Motor neuron (in vitro differentiated cells): Measurements from ENCODE around the gene CST7. TPM values are rescaled to one million over a fixed set of nuclear protein-coding genes. Genes with fewer than 3 reads are reported as not detected.
"Not testable (repeated sequence)": the region's sequence is repeated elsewhere in the genome, so short reads cannot be mapped to it uniquely, and the experiment has no call there.

ENCODE experiments used
- ATAC-seq, 8 experiments: fragments of 200-7000 bp; cut with Tn5 transposase; replicated peaks in 6 of 8; 2 replicates each; pipeline ENCODE4 v1.8.0; 2021; ENCODE audit warnings: mild to moderate bottlenecking in 8 of 8, moderate library complexity in 8 of 8
- H3K27ac ChIP-seq, 2 donors: fragments of 250-450 bp; sonication (Bioruptor Pico); 2 replicates each; pipeline ENCODE4 v1.9.0; 2021; ENCODE audit warnings: antibody characterized with exemption in 2 of 2, mild to moderate bottlenecking in 2 of 2, moderate library complexity in 1 of 2
- H3K4me1 ChIP-seq, 2 donors: fragments of 250-450 bp; sonication (Bioruptor Pico); replicated peaks in 1 of 2; 2 replicates each; pipeline ENCODE4 v1.6.1; 2021; ENCODE audit warnings: antibody characterized with exemption in 2 of 2, mild to moderate bottlenecking in 2 of 2, moderate library complexity in 1 of 2
- H3K4me3 ChIP-seq, 5 donors: fragments of 250-450 bp; sonication (Bioruptor Pico); 2 replicates each; pipeline ENCODE4 v1.9.0; 2021; ENCODE audit warnings: antibody characterized with exemption in 5 of 5, mild to moderate bottlenecking in 5 of 5, moderate library complexity in 4 of 5
- WGBS, 10 experiments: fragments of 450-650 bp; shearing (Covaris generic); methylation state at CpG; one replicate each; pipeline ENCODE4 v1.0.0; 2022; 5-methylcytosine and 5-hydroxymethylcytosine counted together
- in situ Hi-C, 9 experiments: fragments of 400-800 bp; cut with MboI; loops; one replicate each; pipeline ENCODE4 v1.15.0; 2021; ENCODE audit warnings: low sequenced_read_pairs in 9 of 9, low pct_unique_long_range_greater_than_20kb in 2 of 9; ENCODE audit not compliant: unreplicated experiment in 9 of 9
- total RNA-seq, 8 experiments: library from RNA; unstranded; fragments of 300-600 nt; gene quantifications; 2 replicates each; pipeline versions ENCODE4 v1.2.3 to v1.2.4, GENCODE V29; 2022

The CST7 gene
- total RNA-seq, 8 experiments from 2014 or later = not detected

DNA sequence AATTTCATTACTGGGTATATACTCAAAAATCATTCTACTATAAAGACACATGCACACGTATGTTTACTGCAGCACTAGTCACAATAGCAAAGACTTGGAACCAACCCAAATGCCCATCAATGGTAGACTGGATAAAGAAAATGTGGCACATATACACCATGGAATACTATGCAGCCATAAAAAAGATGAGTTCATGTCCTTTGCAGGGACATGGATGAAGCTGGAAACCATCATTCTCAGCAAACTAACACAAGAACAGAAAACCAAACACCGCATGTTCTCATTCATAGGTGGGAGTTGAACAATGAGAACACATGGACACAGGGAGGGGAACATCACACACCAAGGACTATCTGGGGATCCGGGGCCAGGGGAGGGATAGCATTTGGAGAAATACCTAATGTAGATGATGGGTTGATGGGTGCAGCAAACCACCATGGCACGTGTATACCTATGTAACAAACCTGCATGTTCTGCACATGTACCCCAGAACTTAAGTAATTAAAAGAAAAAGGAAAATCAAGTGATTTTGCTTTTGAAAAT is 602 bp upstream of the CST7 start:
- H3K4me1 ChIP-seq, in situ Hi-C loops, H3K27ac ChIP-seq, ATAC-seq, H3K4me3 ChIP-seq: not testable (repeated sequence)
- WGBS, 10 experiments = 40 to 80% (median 60%) methylated on average over 1 of the region's 4 CpGs; no CpG with 5 or more reads in 7 of the 10 experiments

DNA sequence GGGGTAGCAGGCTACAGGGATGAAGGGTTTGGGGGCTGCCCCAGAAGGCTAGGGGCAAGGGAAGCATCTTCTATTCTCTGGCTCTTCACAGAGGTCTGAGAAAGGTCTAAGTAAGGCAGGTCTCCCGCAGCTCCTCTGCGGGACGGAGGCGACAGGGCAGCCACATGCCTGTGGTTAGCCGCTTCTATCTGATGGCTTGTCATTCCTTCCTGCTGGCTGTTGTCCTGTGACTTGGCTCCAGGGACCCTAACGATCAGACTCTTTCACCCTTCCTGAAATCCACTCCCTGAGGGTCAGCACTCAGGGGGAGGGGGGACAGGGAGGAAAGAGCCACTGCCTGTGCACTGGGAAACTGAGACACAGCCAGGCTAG is 673 bp downstream of the CST7 start:
- Histone ChIP-seq H3K27ac (no peak overlapping the region), H3K4me1 (peaks cover 5 to 7% of the 10 kb centered on the region in 2 donors), H3K4me3 (no peak overlapping the region)
- in situ Hi-C loops = no loop called here
- WGBS, 10 experiments = 0 to 90% (median 80%) methylated on average over 1 to 3 of the region's 6 CpGs; no CpG with 5 or more reads in 5 of the 10 experiments
- no peak for ATAC-seq

DNA sequence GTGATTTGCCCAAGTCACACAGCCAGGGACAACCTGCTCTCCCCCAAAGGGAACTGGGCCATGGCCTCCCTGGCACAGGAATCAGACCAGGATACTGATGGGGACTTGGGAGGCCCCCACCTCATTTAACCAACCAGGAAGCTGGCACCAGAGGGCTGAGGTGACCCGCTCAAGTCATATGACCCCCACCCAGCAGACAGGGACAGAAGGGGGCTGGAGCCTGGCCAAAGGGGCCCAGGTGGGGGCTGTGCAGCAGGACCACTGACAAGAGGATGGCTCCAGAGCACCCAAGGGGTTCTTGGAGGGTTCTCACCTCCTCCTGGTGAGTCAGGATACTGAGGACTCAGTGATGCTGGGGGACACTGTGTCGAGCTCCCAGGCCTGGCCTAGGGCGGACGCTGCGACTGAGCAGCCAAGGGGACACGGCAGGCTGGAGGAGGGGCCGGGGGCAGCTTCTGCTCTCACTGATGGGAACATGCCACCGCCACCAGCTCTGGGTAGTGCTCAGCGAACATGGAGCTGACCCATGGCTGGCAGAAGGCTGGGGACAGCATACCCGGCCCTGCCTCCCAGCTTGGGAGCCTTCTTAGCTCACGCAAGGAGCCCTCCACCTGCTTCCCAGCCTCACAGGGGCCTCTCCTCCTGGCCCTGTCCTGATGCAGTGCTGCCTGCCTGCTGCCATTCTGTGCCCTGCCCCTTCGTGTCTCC is 1.2 kb downstream of the CST7 start:
- peak in 1 of 8 experiments; percentile 25 for ATAC-seq
- H3K4me1 ChIP-seq = peaks cover 5 to 7% of the 10 kb centered on the region in 2 donors
- H3K27ac ChIP-seq = no peak overlapping the region
- WGBS, 10 experiments = 0 to 20% methylated on average over 1 of the region's 12 CpGs; no CpG with 5 or more reads in 8 of the 10 experiments
- no peak overlapping the region for H3K4me3 ChIP-seq
- in situ Hi-C loops = no loop called here

DNA sequence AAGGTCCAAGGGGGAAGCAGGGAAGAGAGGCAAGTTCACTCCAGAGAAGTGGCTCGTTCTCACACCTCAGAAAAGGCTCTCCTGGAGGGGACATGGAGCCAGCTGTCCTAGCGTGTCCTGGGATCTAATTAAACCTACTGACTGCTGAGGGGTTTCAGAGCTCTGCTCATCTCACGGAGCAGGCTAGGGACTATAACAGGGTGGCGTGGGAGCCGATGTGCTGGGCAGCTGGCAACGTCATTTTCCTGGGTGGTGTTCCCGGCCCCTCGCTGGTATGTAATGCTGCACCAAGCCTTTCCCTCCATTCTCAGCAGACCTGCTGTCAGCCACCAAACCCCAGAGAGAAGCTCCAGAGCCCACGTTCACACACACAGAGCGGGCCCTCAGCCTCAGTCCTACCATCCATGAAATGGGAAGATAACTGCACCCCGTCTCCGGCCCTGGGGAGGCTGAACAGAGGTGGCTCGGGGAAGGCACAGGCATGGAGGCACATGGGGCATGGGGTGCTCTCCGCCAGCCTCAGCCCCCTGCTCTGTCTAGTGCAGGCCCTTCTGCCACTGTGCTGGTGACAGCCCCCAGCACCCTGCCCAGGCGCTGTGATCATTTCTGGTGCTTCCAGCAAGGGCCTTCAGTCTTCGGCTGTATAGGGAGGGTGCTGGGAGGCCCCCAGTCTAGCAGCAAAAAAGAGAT is 1.9 kb downstream of the CST7 start:
- 50 to 100% (median 85%) methylated on average over 1 to 8 of the region's 16 CpGs; no CpG with 5 or more reads in 5 of the 10 experiments for WGBS, 10 experiments
- peak in 1 of 8 experiments; percentile 58 for ATAC-seq
- Histone ChIP-seq H3K4me1 (peaks cover 5 to 7% of the 10 kb centered on the region in 2 donors), H3K4me3 (no peak overlapping the region), H3K27ac (no peak overlapping the region)
- in situ Hi-C loops = no loop called here

DNA sequence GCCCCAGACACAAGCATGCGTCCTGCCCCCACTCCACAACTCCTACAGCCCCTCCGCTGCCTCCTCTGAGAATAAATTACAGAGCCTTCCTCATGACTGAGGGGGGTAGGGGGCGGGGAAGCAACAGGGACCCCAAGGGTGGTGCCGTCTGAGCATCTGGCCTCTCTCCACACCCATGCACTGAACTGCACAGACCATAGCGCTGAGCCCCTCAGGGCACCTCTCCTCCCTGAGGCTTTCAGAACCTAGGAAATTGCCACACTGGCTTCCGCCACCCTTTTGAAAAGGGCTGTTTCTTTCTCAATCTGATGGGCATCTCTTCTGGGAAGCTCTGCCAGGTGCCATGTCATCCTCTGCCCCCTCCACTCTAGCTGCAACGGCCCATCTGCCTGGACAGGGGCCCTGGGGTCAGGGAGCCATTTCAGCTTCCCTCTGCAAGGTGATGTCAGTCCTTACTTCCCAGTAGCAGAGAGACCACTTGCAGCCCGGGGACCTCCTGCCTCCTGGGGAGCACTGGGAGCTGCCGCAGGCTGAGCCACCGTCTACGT is 2.5 kb downstream of the CST7 start:
- WGBS, 10 experiments = 20 to 80% (median 48%) methylated on average over 1 to 5 of the region's 11 CpGs; no CpG with 5 or more reads in 5 of the 10 experiments
- Histone ChIP-seq H3K4me1 (peaks cover 5 to 7% of the 10 kb centered on the region in 2 donors), H3K4me3 (no peak overlapping the region), H3K27ac (peak overlapping the region in 1 of 2 donors; percentile 25)
- in situ Hi-C loops = no loop called here
- peak in 5 of 8 experiments; percentile 23 to 68 (median 30) for ATAC-seq

DNA sequence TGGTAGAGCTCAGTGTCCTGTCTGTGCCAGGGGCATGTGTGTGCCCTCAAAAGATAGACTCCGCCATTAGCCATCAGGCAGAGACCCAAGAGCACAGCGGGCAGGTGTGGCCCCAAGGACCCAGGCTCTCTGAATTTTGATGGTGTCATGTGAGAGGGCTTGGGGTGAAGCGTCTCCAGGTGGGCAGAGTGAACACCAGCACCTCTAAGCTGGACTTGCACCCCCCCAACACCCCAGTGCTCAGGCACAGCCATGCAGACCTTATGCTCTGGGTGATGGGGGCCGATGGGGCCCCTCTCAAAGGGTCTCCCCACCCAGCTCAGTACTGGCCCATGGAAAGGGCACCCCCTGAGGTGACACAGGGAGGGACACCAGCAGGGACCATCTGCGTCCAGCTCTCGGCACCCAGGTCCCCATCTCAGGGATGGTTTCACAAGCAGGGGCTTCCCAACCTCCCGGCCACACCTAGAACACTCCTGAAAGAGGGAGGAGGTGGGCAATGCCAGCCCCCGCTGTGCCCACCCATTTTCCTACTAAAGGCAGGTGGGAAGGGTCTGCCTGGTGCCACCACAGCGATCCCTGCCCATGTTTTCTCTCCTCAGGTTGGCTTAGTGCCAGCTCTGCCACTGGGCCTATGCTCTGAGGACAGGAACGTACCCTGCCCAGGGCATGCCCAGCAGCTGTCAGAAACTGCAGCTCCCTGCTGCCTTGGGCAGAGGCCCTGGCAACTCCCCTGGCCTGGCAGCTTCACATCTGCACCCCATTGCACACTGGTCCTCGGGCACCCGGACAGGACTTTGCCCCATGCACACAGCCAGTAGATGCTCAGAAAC is 3.5 kb downstream of the CST7 start:
- 68 to 100% (median 93%) methylated on average over 1 to 4 of the region's 12 CpGs; no CpG with 5 or more reads in 5 of the 10 experiments for WGBS, 10 experiments
- ATAC-seq = peak in 3 of 8 experiments; percentile 11 to 42 (median 17)
- no peak overlapping the region for H3K27ac ChIP-seq
- in situ Hi-C loops = no loop called here
- peaks cover 5 to 7% of the 10 kb centered on the region in 2 donors for H3K4me1 ChIP-seq
- no peak overlapping the region for H3K4me3 ChIP-seq

DNA sequence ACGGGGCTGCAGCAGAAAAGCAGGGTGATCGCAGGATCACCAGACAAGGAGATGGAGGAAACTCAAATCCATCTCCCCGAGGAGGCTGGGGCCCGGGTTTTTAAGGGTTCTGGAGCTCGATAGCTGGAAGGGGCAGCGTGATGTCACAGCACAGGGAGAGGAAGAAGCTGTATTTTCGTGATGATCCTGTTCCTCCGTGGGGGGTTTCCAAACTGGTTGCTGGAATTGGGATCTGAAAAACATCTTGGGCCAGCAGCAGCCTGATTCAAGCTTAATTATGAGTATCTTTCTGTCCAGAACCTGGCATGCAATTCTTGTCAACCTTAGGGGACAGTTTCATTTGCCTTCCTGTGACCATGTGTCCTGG is 4.1 kb downstream of the CST7 start:
- in situ Hi-C loops = no loop called here
- Histone ChIP-seq H3K4me1 (peaks cover 5 to 7% of the 10 kb centered on the region in 2 donors), H3K27ac (no peak overlapping the region), H3K4me3 (no peak overlapping the region)
- 30 to 100% (median 66%) methylated on average over 2 to 7 of the region's 8 CpGs; no CpG with 5 or more reads in 4 of the 10 experiments for WGBS, 10 experiments
- ATAC-seq = no peak

DNA sequence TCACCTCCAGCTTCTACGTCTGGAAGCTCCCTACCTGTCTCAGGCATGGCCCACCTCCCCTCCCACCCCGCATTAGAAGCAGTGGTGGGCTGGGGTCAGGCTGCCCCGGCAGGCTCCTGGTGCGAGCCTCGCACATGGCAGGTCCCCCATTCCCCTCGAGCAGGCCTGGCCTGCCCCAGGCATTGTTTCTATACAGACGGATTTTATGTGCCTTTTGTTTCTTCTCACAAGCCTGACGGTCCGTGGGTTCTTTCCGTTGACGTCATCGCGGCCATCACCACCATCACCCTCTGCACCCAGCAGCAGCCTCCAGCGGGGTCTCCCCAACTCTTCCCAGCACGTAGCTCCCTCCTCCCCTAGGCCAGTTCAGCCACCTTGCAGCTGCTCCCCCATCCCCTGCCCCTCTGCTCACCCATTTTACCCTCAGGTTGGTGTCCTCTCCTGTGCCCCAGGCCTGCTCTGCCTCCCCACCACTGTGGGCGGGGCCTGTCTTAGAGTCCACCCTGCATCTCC is 4.6 kb downstream of the CST7 start:
- 68% methylated on average over 14 of the region's 16 CpGs; no CpG with 5 or more reads in 9 of the 10 experiments for WGBS, 10 experiments
- in situ Hi-C loops = no loop called here

DNA sequence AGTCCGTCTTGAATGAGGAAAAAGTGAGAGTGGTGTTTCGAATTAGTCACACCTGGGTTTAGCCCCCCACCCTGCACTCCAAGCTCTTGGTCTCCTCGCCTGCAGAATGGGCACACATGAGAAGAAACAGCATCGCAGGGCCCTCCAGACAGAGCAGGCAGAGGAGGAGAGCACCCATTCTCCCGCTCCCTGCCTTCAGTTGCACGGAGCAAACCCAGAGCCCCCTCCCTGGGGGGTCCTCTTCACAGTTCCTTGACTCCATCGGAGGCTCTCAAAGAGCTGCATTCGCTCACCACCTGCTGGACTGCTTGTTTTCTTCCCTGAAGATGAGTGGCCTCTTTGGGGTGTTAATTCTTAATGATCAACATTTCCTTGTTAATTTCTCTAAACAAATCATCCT is 5.1 kb downstream of the CST7 start:
- no peak for ATAC-seq
- in situ Hi-C loops = no loop called here
- peaks cover 5 to 7% of the 10 kb centered on the region in 2 donors for H3K4me1 ChIP-seq
- WGBS, 10 experiments = 70 to 100% (median 87%) methylated on average over 1 to 2 of the region's 8 CpGs; no CpG with 5 or more reads in 6 of the 10 experiments
- H3K4me3 ChIP-seq = no peak overlapping the region
- H3K27ac ChIP-seq = no peak overlapping the region

More for the DNA sequence above, 4.6 kb downstream of the CST7 start:
- ATAC-seq = peak in 3 of 8 experiments; percentile 4 to 27 (median 25)
- Histone ChIP-seq H3K4me3 (no peak overlapping the region), H3K27ac (no peak overlapping the region), H3K4me1 (peaks cover 5 to 7% of the 10 kb centered on the region in 2 donors)

DNA sequence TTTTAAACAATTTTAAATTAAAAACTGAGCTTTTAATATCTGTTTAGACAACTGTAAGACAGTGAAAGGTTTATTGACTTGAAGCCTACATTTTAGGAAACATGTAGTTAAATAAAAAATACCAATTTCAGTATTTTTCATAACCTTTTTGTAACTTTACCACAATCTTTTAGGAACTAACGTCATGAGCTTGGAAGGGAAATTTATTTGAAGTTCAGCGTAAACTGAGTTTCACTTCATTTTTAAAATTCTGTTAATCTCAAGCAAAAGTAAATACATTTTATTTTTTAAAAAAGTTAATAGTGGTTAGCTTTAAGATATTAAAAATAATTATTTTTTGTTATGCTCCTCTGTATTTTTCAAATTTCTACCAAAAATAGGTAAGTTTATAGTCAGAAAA is 5.5 kb downstream of the CST7 start:
- in situ Hi-C loops = no loop called here
- Histone ChIP-seq H3K27ac (no peak overlapping the region), H3K4me3 (no peak overlapping the region), H3K4me1 (peaks cover 5 to 7% of the 10 kb centered on the region in 2 donors)
- WGBS, 10 experiments = 66 to 100% (median 90%) methylated on average over 2 of the region's 2 CpGs
- no peak for ATAC-seq

DNA sequence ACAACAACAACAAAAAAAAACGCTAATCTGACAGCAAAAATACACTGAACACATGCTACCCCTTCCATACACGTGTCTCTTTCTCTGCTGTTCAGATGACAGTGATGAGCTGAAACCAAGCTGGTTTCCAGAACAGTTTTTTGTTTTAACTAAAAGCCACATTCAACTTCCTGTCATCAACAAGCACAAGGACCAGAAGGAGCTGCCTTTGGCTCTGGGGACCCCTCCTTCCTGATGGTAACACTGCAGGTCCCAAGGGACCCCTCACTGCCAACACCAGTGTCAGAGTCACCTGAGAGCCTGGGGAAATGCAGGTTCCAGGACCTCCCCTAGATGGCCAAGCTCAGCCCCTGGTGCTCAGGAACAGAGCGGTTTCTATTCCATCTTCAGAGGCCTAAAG is 6.0 kb downstream of the CST7 start:
- in situ Hi-C loops = no loop called here
- ATAC-seq = no peak
- Histone ChIP-seq H3K4me1 (peaks cover 5 to 7% of the 10 kb centered on the region in 2 donors), H3K4me3 (no peak overlapping the region), H3K27ac (no peak overlapping the region)
- 0 to 83% (median 61%) methylated on average over 1 to 3 of the region's 3 CpGs for WGBS, 10 experiments
